Esophagus (tissue), 2 donors: ENCODE results near the gene ENTPD6. TPM values are rescaled to one million over a fixed set of nuclear protein-coding genes. Genes with fewer than 3 reads are reported as not detected.
"Not testable (repeated sequence)": the region's sequence is repeated elsewhere in the genome, so short reads cannot be mapped to it uniquely, and the experiment has no call there.

ENCODE experiments used
- H3K27ac ChIP-seq, 2 donors: one replicate each; pipeline ENCODE4 v1.5.1; 2013; ENCODE audit warnings: low read depth in 2 of 2, mild to moderate bottlenecking in 2 of 2, inconsistent platforms in 1 of 2, low read length in 1 of 2, moderate library complexity in 1 of 2
- H3K27me3 ChIP-seq, 2 donors: one replicate each; pipeline ENCODE4 v1.6.1; 2013; ENCODE audit warnings: low read length in 2 of 2, control low read depth in 1 of 2, mild to moderate bottlenecking in 1 of 2; ENCODE audit not compliant: insufficient read depth in 2 of 2, control insufficient read depth in 1 of 2
- H3K36me3 ChIP-seq, 2 donors: one replicate each; pipeline ENCODE4 v1.6.1; 2013; ENCODE audit warnings: low read length in 1 of 2; ENCODE audit not compliant: control insufficient read depth in 2 of 2, insufficient read depth in 2 of 2
- H3K4me1 ChIP-seq, 2 donors: one replicate each; pipeline ENCODE4 v1.6.1; 2013; ENCODE audit warnings: low read length in 1 of 2; ENCODE audit not compliant: control insufficient read depth in 2 of 2, insufficient read depth in 2 of 2
- H3K4me3 ChIP-seq, 2 donors: one replicate each; pipeline ENCODE4 v1.5.1; 2013; ENCODE audit warnings: low read length in 2 of 2, mild to moderate bottlenecking in 2 of 2, low read depth in 1 of 2, moderate library complexity in 1 of 2
- H3K9me3 ChIP-seq, 2 donors: one replicate each; pipeline ENCODE4 v1.6.1; 2013; ENCODE audit warnings: mild to moderate bottlenecking in 2 of 2, low read depth in 1 of 2, low read length in 1 of 2, moderate library complexity in 1 of 2; ENCODE audit not compliant: control insufficient read depth in 2 of 2, insufficient read depth in 1 of 2
- WGBS, 2 donors: extraction: QIAGEN DNeasy Blood & Tissue Kit; methylation state at CpG; one replicate each; pipeline ENCODE4 v1.1.7; 2013; 5-methylcytosine and 5-hydroxymethylcytosine counted together
- polyA plus RNA-seq, 2 donors: library from polyadenylated mRNA; stranded (reverse); fragments of 200-250 nt; gene quantifications; one replicate each; pipeline ENCODE4 v1.2.3, GENCODE V29; 2013
- donor health status: healthy with polysubstance abuse.
- donor health status: Bipolar disorder and iron deficiency.

The ENTPD6 gene
- polyA plus RNA-seq, 2 donors: 26.4 to 38.5 TPM

- no peaks in the 10 kb centered on the region for H3K27me3 ChIP-seq
- H3K36me3 ChIP-seq: no peaks in the 10 kb centered on the region
- no peak overlapping the region for H3K4me3 ChIP-seq
- no peaks in the 10 kb centered on the region for H3K4me1 ChIP-seq
- H3K9me3 ChIP-seq: no peaks in the 10 kb centered on the region
- no peak overlapping the region for H3K27ac ChIP-seq
Observed at GRCh38 chr20:25165128-25165527, 30.4 kb upstream of the ENTPD6 start.

GRCh38 chr20:25166105-25166782 is 29.3 kb upstream of the ENTPD6 start:
- not testable (repeated sequence) for H3K4me1 ChIP-seq, H3K36me3 ChIP-seq
- 58 to 63% methylated on average over 2 of the region's 2 CpGs for WGBS, 2 donors

GRCh38 chr20:25173321-25173720 is 22.2 kb upstream of the ENTPD6 start:
- Histone ChIP-seq H3K36me3 (no peaks in the 10 kb centered on the region), H3K27me3 (no peaks in the 10 kb centered on the region), H3K4me1 (no peaks in the 10 kb centered on the region), H3K27ac (no peak overlapping the region), H3K4me3 (no peak overlapping the region), H3K9me3 (no peaks in the 10 kb centered on the region)
- WGBS, 2 donors: 45 to 59% methylated on average over 2 of the region's 2 CpGs

More at GRCh38 chr20:25166105-25166782, 29.3 kb upstream of the ENTPD6 start:
- H3K27me3 ChIP-seq, H3K27ac ChIP-seq, H3K9me3 ChIP-seq, H3K4me3 ChIP-seq: not testable (repeated sequence)

- Histone ChIP-seq H3K27me3 (no peaks in the 10 kb centered on the region), H3K4me1 (peaks cover 0 to 3% of the 10 kb centered on the region in 2 donors), H3K4me3 (no peak overlapping the region), H3K9me3 (no peaks in the 10 kb centered on the region), H3K27ac (peak overlapping the region in 1 of 2 donors; percentile 43), H3K36me3 (no peaks in the 10 kb centered on the region)
Observed at GRCh38 chr20:25173886-25174308, 21.6 kb upstream of the ENTPD6 start.

- H3K4me1 ChIP-seq: peaks cover 0 to 5% of the 10 kb centered on the region in 2 donors
Observed at GRCh38 chr20:25176184-25176583, 19.3 kb upstream of the ENTPD6 start.

GRCh38 chr20:25177890-25178321 is 17.6 kb upstream of the ENTPD6 start:
- Histone ChIP-seq H3K4me1 (peaks cover 0 to 5% of the 10 kb centered on the region in 2 donors), H3K4me3 (no peak overlapping the region), H3K27ac (peak overlapping the region in 1 of 2 donors; percentile 44), H3K9me3 (no peaks in the 10 kb centered on the region), H3K36me3 (no peaks in the 10 kb centered on the region), H3K27me3 (no peaks in the 10 kb centered on the region)
- 52 to 61% methylated on average over 2 of the region's 2 CpGs for WGBS, 2 donors

More at GRCh38 chr20:25176184-25176583, 19.3 kb upstream of the ENTPD6 start:
- 74 to 83% methylated on average over 3 of the region's 3 CpGs for WGBS, 2 donors
- Histone ChIP-seq H3K36me3 (no peaks in the 10 kb centered on the region), H3K27me3 (no peaks in the 10 kb centered on the region), H3K4me3 (no peak overlapping the region), H3K27ac (no peak overlapping the region), H3K9me3 (no peaks in the 10 kb centered on the region)

- Histone ChIP-seq H3K4me1 (peaks cover 0 to 5% of the 10 kb centered on the region in 2 donors), H3K4me3 (no peak overlapping the region), H3K27ac (peak overlapping the region; percentile 51 to 74), H3K9me3 (no peaks in the 10 kb centered on the region), H3K27me3 (no peaks in the 10 kb centered on the region), H3K36me3 (no peaks in the 10 kb centered on the region)
- 22 to 35% methylated on average over 7 of the region's 7 CpGs for WGBS, 2 donors
Observed at GRCh38 chr20:25178563-25179438, 16.7 kb upstream of the ENTPD6 start.

- peaks cover 0 to 5% of the 10 kb centered on the region in 2 donors for H3K4me1 ChIP-seq
- H3K36me3 ChIP-seq: no peaks in the 10 kb centered on the region
- H3K27me3 ChIP-seq: no peaks in the 10 kb centered on the region
- WGBS, 2 donors: 64 to 65% methylated on average over 15 of the region's 15 CpGs
- H3K27ac ChIP-seq: no peak overlapping the region
- no peaks in the 10 kb centered on the region for H3K9me3 ChIP-seq
- H3K4me3 ChIP-seq: no peak overlapping the region
Observed at GRCh38 chr20:25179439-25180089, 15.9 kb upstream of the ENTPD6 start.

GRCh38 chr20:25184391-25184790 is 11.1 kb upstream of the ENTPD6 start:
- H3K9me3 ChIP-seq, H3K36me3 ChIP-seq, H3K4me1 ChIP-seq, H3K27me3 ChIP-seq, H3K27ac ChIP-seq, H3K4me3 ChIP-seq: not testable (repeated sequence)
- 81 to 86% methylated on average over 1 of the region's 1 CpG for WGBS, 2 donors
